GM19239 (cell line): Measurements from ENCODE around the gene APOB.
"Not testable (repeated sequence)": the region's sequence is repeated elsewhere in the genome, so short reads cannot be mapped to it uniquely, and the experiment has no call there.

Source experiments
- DNase-seq: peaks from one replicate; pipeline ENCODE4 v3.0.0; 2011; ENCODE audit warnings: low spot score; ENCODE audit not compliant: insufficient read length
- FAIRE-seq: peaks from 2 replicates; lab custom pipeline; 2011; peaks lifted over from hg19 to GRCh38; lab: Jason Lieb, UNC

APOB gene

GRCh38 chr2:21035282-21035973 lies 8.4 kb downstream of the APOB start:
- DNase-seq: no peak
- no peak for FAIRE-seq

- FAIRE-seq: no peak
- DNase-seq: no peak
Observed at GRCh38 chr2:21034972-21035279, 8.9 kb downstream of the APOB start.

GRCh38 chr2:21034156-21034971 lies 9.5 kb downstream of the APOB start:
- DNase-seq (no peak), FAIRE-seq (no peak)

GRCh38 chr2:21033237-21034155 lies 10.4 kb downstream of the APOB start:
- DNase-seq (no peak), FAIRE-seq (no peak)

- FAIRE-seq (no peak), DNase-seq (no peak)
Observed at GRCh38 chr2:21032338-21033236, 11.3 kb downstream of the APOB start.

GRCh38 chr2:21030983-21031968 lies 12.6 kb downstream of the APOB start:
- FAIRE-seq: no peak
- DNase-seq: no peak

- FAIRE-seq: no peak
- DNase-seq: no peak
Observed at GRCh38 chr2:21029519-21029918, 14.4 kb downstream of the APOB start.

GRCh38 chr2:21028951-21029350 lies 14.9 kb downstream of the APOB start:
- not testable (repeated sequence) for DNase-seq, FAIRE-seq

- DNase-seq (no peak), FAIRE-seq (no peak)
Observed at GRCh38 chr2:21028021-21028947, 15.6 kb downstream of the APOB start.

GRCh38 chr2:21026479-21027282 lies 17.2 kb downstream of the APOB start:
- FAIRE-seq (no peak), DNase-seq (no peak)

GRCh38 chr2:21025690-21026478 lies 18.0 kb downstream of the APOB start:
- FAIRE-seq: no peak

GRCh38 chr2:21024722-21025389 lies 19.0 kb downstream of the APOB start:
- no peak for FAIRE-seq

More at GRCh38 chr2:21025690-21026478, 18.0 kb downstream of the APOB start:
- no peak for DNase-seq

GRCh38 chr2:21024198-21024597 lies 19.7 kb downstream of the APOB start:
- FAIRE-seq (no peak), DNase-seq (no peak)

More at GRCh38 chr2:21024722-21025389, 19.0 kb downstream of the APOB start:
- no peak for DNase-seq

GRCh38 chr2:21023419-21024181 lies 20.3 kb downstream of the APOB start:
- no peak for FAIRE-seq

More at GRCh38 chr2:21023419-21024181, 20.3 kb downstream of the APOB start:
- no peak for DNase-seq
